GM12892 (cell line): ENCODE data around the gene TMEM247.

Experiments
- POLR2A ChIP-seq: IDR thresholded peaks from 2 replicates; pipeline ENCODE4 v1.6.1; 2011; ENCODE audit warnings: low read depth, low read length, control low read depth
- POLR2AphosphoS5 ChIP-seq: IDR thresholded peaks from 2 replicates; pipeline ENCODE4 v1.6.1; 2011; ENCODE audit warnings: low read depth, low read length, control low read depth

GRCh38 chr2:46503686-46504085 lies 24.3 kb downstream of the TMEM247 start:
- TF ChIP-seq POLR2AphosphoS5 (no peak), POLR2A (no peak)
